Activated B cell treated with CpG ODN at 0.5 μM for 24 hours (primary cell): Measurements from ENCODE around the gene IRX3. TPM values are rescaled to one million over a fixed set of nuclear protein-coding genes. Genes with fewer than 3 reads are reported as not detected.

ENCODE experiments used
- ATAC-seq: fragments of 200-7000 bp; cut with Tn5 transposase; one replicate; pipeline ENCODE4 v1.10.0; 2021; ENCODE audit warnings: low read depth, mild to moderate bottlenecking, moderate library complexity
- CTCF ChIA-PET: fragments of 350-600 bp; sonication (Branson Sonifier 250); formaldehyde crosslinking; loops from one replicate; lab custom pipeline; 2021; ENCODE audit warnings: antibody characterized with exemption; lab: Charles Lee
- POLR2A ChIA-PET: fragments of 350-600 bp; sonication (Branson Sonifier 250); formaldehyde crosslinking; loops from one replicate; lab custom pipeline; 2021; ENCODE audit warnings: antibody characterized with exemption; lab: Charles Lee
- DNase-seq: peaks from one replicate; pipeline ENCODE4 v3.0.0; 2022
- H3K27ac Mint-ChIP-seq: one replicate; pipeline ENCODE4 v1.8.0; 2020; ENCODE audit warnings: mixed read lengths
- H3K27me3 Mint-ChIP-seq: one replicate; pipeline ENCODE4 v1.8.0; 2021; ENCODE audit warnings: mixed read lengths
- H3K36me3 Mint-ChIP-seq: one replicate; pipeline ENCODE4 v1.8.0; 2021; ENCODE audit warnings: low read depth, mixed read lengths
- H3K4me1 Mint-ChIP-seq: one replicate; pipeline ENCODE4 v1.8.0; 2021; ENCODE audit warnings: mixed read lengths
- H3K4me3 Mint-ChIP-seq: one replicate; pipeline ENCODE4 v1.8.0; 2020; ENCODE audit warnings: mild to moderate bottlenecking, mixed read lengths
- H3K9me3 Mint-ChIP-seq: one replicate; pipeline ENCODE4 v1.8.0; 2020; ENCODE audit warnings: mixed read lengths
- CTCF ChIP-seq: fragments of 200-600 bp; IDR thresholded peaks from one replicate; pipeline ENCODE4 v1.8.0; 2022; ENCODE audit warnings: antibody characterized with exemption, mild to moderate bottlenecking
- intact Hi-C: fragments of 100-400 bp; cut with micrococcal nuclease; formaldehyde crosslinking; loops from one replicate; pipeline ENCODE4 v1.15.1; 2024
- total RNA-seq: library from RNA; stranded (reverse); gene quantifications from 2 replicates; pipeline ENCODE4 v1.2.3, GENCODE V29; 2022

Gene IRX3
- total RNA-seq, 1 donor from 2014 or later, result not detected

- ATAC-seq, result no peak
- Mint-ChIP-seq H3K27ac (no peak overlapping the region), H3K9me3 (no peaks in the 10 kb centered on the region), H3K4me1 (no peaks in the 10 kb centered on the region), H3K4me3 (no peak overlapping the region), H3K27me3 (no peaks in the 10 kb centered on the region), H3K36me3 (no peaks in the 10 kb centered on the region)
- DNase-seq, result no peak
- no peak for TF ChIP-seq CTCF
- POLR2A ChIA-PET, result no interaction called here
- intact Hi-C loops, result no loop called here
- CTCF ChIA-PET, result no interaction called here
Observed at GRCh38 chr16:54268766-54269165, 17.8 kb downstream of the IRX3 start.

- H3K4me3 Mint-ChIP-seq, result no peak overlapping the region
- ChIA-PET CTCF (no interaction called here), POLR2A (no interaction called here)
- H3K36me3 Mint-ChIP-seq, result no peaks in the 10 kb centered on the region
- DNase-seq, result no peak
- H3K27ac Mint-ChIP-seq, result no peak overlapping the region
- no peak for ATAC-seq
- TF ChIP-seq CTCF, result no peak
- intact Hi-C loops, result no loop called here
- H3K27me3 Mint-ChIP-seq, result no peaks in the 10 kb centered on the region
- H3K9me3 Mint-ChIP-seq, result no peaks in the 10 kb centered on the region
- no peaks in the 10 kb centered on the region for H3K4me1 Mint-ChIP-seq
Observed at GRCh38 chr16:54268340-54268739, 18.2 kb downstream of the IRX3 start.

GRCh38 chr16:54266363-54266955 is 20.1 kb downstream of the IRX3 start:
- ChIA-PET CTCF (no interaction called here), POLR2A (no interaction called here)
- no peak overlapping the region for H3K27ac Mint-ChIP-seq
- no peaks in the 10 kb centered on the region for H3K36me3 Mint-ChIP-seq
- H3K27me3 Mint-ChIP-seq, result peaks cover 8% of the 10 kb centered on the region
- no peak for DNase-seq
- no peak for TF ChIP-seq CTCF
- intact Hi-C loops, result no loop called here
- peaks cover 5% of the 10 kb centered on the region for H3K9me3 Mint-ChIP-seq
- ATAC-seq, result no peak
- no peak overlapping the region for H3K4me3 Mint-ChIP-seq
- H3K4me1 Mint-ChIP-seq, result no peaks in the 10 kb centered on the region

- Mint-ChIP-seq H3K36me3 (no peaks in the 10 kb centered on the region), H3K27ac (no peak overlapping the region), H3K9me3 (peaks cover 5% of the 10 kb centered on the region), H3K4me3 (no peak overlapping the region), H3K27me3 (peaks cover 8% of the 10 kb centered on the region), H3K4me1 (no peaks in the 10 kb centered on the region)
- TF ChIP-seq CTCF, result no peak
- ATAC-seq (no peak), DNase-seq (no peak)
- ChIA-PET CTCF (no interaction called here), POLR2A (no interaction called here)
- intact Hi-C loops, result no loop called here
Observed at GRCh38 chr16:54265575-54266107, 20.9 kb downstream of the IRX3 start.

GRCh38 chr16:54253118-54253517 is 33.5 kb downstream of the IRX3 start:
- CTCF ChIA-PET, result no interaction called here
- no peaks in the 10 kb centered on the region for H3K27me3 Mint-ChIP-seq
- H3K4me3 Mint-ChIP-seq, result no peak overlapping the region
- TF ChIP-seq CTCF, result no peak
- ATAC-seq (no peak), DNase-seq (no peak)
- no peaks in the 10 kb centered on the region for H3K9me3 Mint-ChIP-seq
- no peaks in the 10 kb centered on the region for H3K36me3 Mint-ChIP-seq
- POLR2A ChIA-PET, result no interaction called here
- H3K27ac Mint-ChIP-seq, result no peak overlapping the region
- intact Hi-C loops, result no loop called here
- H3K4me1 Mint-ChIP-seq, result no peaks in the 10 kb centered on the region
